Vagina (tissue), 2 donors: Measurements from ENCODE around the gene ZNF791.

Experiments used
- POLR2A ChIP-seq, 2 donors: fragments of 450-650 bp; IDR thresholded peaks; one replicate each; pipeline ENCODE4 v1.6.1; 2017; ENCODE audit warnings: antibody characterized with exemption in 2 of 2, mild to moderate bottlenecking in 2 of 2, moderate library complexity in 2 of 2
- POLR2AphosphoS5 ChIP-seq, 2 donors: sonication (generic); formaldehyde crosslinking; IDR thresholded peaks; one replicate each; pipeline ENCODE4 v1.9.0; 2017; ENCODE audit warnings: antibody characterized with exemption in 2 of 2, mild to moderate bottlenecking in 2 of 2, low read depth in 1 of 2; ENCODE audit not compliant: insufficient read depth in 1 of 2
- TF ChIP-seq, protein P1 (sequence below), 3 experiments: fragments of 450-650 bp in 2 of 3; fragments of 200-600 bp in 1 of 3; sonication (generic) in 1 of 3; IDR thresholded peaks; one replicate each; pipeline ENCODE4 v1.5.1; 2017 to 2019; ENCODE audit warnings: antibody characterized with exemption in 3 of 3, mild to moderate bottlenecking in 2 of 3, moderate library complexity in 2 of 3

DNA sequence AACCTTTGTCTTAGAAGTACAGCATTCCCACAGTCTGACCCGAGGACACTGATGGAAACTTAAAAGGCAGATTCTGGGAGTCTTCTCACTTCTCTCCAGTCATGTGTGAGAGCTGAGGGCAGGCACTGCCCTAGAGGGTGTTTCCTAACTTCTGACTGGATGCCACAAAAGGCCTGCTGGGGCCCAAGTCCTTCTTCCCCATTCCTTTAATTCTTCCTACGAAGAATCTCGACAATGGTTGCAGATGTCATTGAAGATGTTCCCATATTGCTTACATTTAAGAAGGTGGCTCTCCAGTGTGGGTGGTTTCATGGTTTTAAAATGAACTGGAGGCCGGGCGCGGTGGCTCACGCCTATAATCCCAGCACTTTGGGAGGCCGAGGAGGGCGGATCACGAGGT lies 32.1 kb upstream of the ZNF791 start:
- TF ChIP-seq, protein P1, sequence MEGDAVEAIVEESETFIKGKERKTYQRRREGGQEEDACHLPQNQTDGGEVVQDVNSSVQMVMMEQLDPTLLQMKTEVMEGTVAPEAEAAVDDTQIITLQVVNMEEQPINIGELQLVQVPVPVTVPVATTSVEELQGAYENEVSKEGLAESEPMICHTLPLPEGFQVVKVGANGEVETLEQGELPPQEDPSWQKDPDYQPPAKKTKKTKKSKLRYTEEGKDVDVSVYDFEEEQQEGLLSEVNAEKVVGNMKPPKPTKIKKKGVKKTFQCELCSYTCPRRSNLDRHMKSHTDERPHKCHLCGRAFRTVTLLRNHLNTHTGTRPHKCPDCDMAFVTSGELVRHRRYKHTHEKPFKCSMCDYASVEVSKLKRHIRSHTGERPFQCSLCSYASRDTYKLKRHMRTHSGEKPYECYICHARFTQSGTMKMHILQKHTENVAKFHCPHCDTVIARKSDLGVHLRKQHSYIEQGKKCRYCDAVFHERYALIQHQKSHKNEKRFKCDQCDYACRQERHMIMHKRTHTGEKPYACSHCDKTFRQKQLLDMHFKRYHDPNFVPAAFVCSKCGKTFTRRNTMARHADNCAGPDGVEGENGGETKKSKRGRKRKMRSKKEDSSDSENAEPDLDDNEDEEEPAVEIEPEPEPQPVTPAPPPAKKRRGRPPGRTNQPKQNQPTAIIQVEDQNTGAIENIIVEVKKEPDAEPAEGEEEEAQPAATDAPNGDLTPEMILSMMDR (IDR thresholded peaks at IDR 0.05) = no peak
- TF ChIP-seq POLR2AphosphoS5 (IDR thresholded peaks at IDR 0.05; ENCODE audit: insufficient read depth in 1 of 2, low read depth in 1 of 2) (no peak), POLR2A (IDR thresholded peaks at IDR 0.05) (no peak)
